Lower lobe of right lung (tissue), 2 donors: Measurements from ENCODE around the gene UROC1. TPM values are rescaled to one million over a fixed set of nuclear protein-coding genes. Genes with fewer than 3 reads are reported as not detected.

Experiments used
- ATAC-seq, 2 donors: fragments of 200-7000 bp; cut with Tn5 transposase; one replicate each; pipeline ENCODE4 v1.9.1; 2020 to 2022; ENCODE audit warnings: mild to moderate bottlenecking in 2 of 2, moderate library complexity in 2 of 2
- DNase-seq: peaks from one replicate; pipeline ENCODE4 v3.0.0-alpha.2; 2020
- H3K27ac ChIP-seq: fragments of 200-600 bp; one replicate; pipeline ENCODE4 v1.8.0; 2022
- H3K27me3 ChIP-seq: fragments of 200-600 bp; one replicate; pipeline ENCODE4 v1.8.0; 2022; ENCODE audit warnings: low read depth
- H3K36me3 ChIP-seq: fragments of 200-600 bp; one replicate; pipeline ENCODE4 v1.8.0; 2022; ENCODE audit warnings: mild to moderate bottlenecking
- H3K4me1 ChIP-seq: fragments of 200-600 bp; one replicate; pipeline ENCODE4 v1.8.0; 2022
- H3K4me3 ChIP-seq: fragments of 200-600 bp; one replicate; pipeline ENCODE4 v1.8.0; 2022; ENCODE audit warnings: mild to moderate bottlenecking
- H3K9me3 ChIP-seq: fragments of 200-600 bp; one replicate; pipeline ENCODE4 v1.8.0; 2022
- intact Hi-C: fragments of 100-400 bp; cut with DNase I; formaldehyde crosslinking; loops from one replicate; pipeline ENCODE4 v1.11.0; 2022
- total RNA-seq: library from RNA; stranded (reverse); fragmentation: NEBNext Ultra II Directional; extraction: Animal tissue kit (Norgen Biotek cat#: 25700); gene quantifications from one replicate; pipeline ENCODE4 v1.2.1, GENCODE V29; 2021
- TF ChIP-seq, protein P1 (sequence below): fragments of 200-600 bp; IDR thresholded peaks from one replicate; pipeline ENCODE4 v1.8.0; 2022; ENCODE audit warnings: antibody characterized with exemption, mild to moderate bottlenecking
- donor health status: DM: no; HTN: yes; CAD: no; lungs with severe emphysema.

The UROC1 gene
- total RNA-seq, 1 donor from 2014 or later: not detected

DNA sequence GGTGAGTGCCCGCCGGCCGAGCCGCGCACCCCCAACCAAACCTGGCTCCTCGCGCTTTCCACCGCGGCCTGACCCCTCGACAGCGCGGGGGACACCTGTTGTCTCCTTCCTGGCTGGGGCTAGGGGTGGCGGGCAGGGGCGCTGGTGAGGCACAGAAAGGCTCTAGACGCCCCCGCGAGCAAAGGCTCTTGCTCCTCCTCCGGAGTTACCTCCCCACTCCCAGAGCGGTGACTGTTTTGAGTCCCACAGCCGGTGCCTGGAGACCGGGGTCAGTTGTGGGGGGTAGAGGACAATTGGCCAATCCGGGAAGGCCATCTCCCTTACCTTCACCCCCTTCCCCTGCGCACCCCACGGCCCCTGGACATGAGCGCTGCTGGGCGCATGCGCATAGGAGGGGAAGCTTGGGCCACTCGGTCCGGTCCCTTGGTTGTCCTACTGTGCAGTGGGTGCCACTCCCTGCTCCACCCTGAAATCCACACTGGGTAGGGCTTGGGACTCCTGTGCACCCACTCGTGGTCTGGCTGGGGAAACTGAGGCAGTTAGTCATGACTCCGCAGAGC, 6.9 kb upstream of the UROC1 start:
- TF ChIP-seq, protein P1, sequence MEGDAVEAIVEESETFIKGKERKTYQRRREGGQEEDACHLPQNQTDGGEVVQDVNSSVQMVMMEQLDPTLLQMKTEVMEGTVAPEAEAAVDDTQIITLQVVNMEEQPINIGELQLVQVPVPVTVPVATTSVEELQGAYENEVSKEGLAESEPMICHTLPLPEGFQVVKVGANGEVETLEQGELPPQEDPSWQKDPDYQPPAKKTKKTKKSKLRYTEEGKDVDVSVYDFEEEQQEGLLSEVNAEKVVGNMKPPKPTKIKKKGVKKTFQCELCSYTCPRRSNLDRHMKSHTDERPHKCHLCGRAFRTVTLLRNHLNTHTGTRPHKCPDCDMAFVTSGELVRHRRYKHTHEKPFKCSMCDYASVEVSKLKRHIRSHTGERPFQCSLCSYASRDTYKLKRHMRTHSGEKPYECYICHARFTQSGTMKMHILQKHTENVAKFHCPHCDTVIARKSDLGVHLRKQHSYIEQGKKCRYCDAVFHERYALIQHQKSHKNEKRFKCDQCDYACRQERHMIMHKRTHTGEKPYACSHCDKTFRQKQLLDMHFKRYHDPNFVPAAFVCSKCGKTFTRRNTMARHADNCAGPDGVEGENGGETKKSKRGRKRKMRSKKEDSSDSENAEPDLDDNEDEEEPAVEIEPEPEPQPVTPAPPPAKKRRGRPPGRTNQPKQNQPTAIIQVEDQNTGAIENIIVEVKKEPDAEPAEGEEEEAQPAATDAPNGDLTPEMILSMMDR: no peak
- Histone ChIP-seq H3K36me3 (no peaks in the 10 kb centered on the region), H3K9me3 (no peaks in the 10 kb centered on the region), H3K27me3 (peaks cover 19% of the 10 kb centered on the region), H3K4me1 (peaks cover 9% of the 10 kb centered on the region), H3K4me3 (peak overlapping the region; percentile 54), H3K27ac (peak overlapping the region; percentile 56)
- peak; percentile 4 to 9 for ATAC-seq
- intact Hi-C loops: no loop called here
- peak; percentile 62 for DNase-seq

DNA sequence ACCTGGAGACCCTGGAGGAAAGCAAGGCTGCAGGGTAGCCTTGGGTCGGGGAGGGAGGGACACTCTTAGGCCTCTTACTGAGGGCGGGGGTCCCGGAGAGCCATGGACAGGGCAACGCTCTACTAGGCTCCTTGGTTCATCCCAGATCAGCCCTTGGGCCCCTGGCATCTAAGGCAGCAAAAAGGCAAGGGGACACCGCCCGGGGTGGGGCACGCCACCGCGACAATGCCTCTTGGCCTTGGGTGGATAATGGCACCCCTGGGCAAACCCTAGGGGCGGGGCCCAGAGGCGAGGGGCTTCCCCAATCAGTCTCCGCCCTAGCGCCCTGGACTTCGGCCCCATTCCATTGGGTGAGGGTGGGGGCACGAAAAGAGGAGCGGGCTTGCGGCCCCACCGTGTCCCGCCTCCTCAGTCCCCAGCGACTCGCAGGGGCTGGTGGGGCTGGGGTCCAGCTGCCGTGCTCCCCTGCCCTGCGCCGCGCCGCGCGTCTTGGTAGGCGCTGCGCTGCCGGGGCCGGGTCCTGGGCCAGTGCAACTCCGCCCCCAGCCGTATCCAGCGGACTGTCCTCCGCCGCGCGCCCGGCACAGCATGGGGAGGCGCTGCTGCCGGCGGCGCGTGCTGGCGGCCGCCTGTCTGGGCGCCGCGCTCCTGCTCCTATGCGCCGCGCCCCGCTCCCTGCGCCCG, 6.3 kb upstream of the UROC1 start, which contains the start of gene CHST13:
TSS of gene CHST13 (plus strand) at position 411 of the 684 bp plus-strand sequence. CDS start at position 589, 178 bp downstream.
- Histone ChIP-seq H3K27me3 (peaks cover 19% of the 10 kb centered on the region), H3K27ac (peak within 1 kb of the TSS; percentile 56), H3K4me1 (peaks cover 9% of the 10 kb centered on the region), H3K4me3 (peak within 1 kb of the TSS; percentile 54), H3K36me3 (no peaks in the 10 kb centered on the region), H3K9me3 (no peaks in the 10 kb centered on the region)
- peak; percentile 77 to 81 for ATAC-seq
- TF ChIP-seq, protein P1: no peak
- DNase-seq: peak; percentile 73
- intact Hi-C loops: no loop called here

DNA sequence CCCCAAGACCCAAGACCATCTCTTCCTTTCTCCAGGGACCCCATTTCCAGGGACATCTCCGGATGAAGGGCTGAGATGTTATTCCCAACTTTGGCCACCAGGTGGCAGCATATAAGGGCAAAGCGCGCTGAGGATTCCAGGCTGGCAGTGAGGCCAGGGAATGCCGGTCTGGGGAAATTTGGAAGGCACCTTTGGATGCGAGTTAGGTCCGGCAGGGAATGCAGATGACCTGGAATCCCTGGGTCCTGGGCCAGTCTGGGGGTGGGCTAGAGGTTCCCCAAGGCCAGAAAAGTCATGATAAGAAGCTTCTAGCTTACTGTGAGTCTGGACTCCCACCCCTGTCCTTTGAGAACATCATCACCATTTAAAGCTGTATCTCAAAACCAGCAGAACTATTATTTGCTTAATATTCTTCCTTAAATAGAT, 4.8 kb upstream of the UROC1 start:
- no peak overlapping the region for H3K27ac ChIP-seq
- no peak overlapping the region for H3K4me3 ChIP-seq
- H3K36me3 ChIP-seq: no peaks in the 10 kb centered on the region
- ATAC-seq (peak; percentile 34 to 62), DNase-seq (peak; percentile 64)
- H3K4me1 ChIP-seq: peaks cover 9% of the 10 kb centered on the region
- peaks cover 19% of the 10 kb centered on the region for H3K27me3 ChIP-seq
- no peaks in the 10 kb centered on the region for H3K9me3 ChIP-seq
- intact Hi-C loops: no loop called here
- TF ChIP-seq, protein P1: peak; percentile 90

DNA sequence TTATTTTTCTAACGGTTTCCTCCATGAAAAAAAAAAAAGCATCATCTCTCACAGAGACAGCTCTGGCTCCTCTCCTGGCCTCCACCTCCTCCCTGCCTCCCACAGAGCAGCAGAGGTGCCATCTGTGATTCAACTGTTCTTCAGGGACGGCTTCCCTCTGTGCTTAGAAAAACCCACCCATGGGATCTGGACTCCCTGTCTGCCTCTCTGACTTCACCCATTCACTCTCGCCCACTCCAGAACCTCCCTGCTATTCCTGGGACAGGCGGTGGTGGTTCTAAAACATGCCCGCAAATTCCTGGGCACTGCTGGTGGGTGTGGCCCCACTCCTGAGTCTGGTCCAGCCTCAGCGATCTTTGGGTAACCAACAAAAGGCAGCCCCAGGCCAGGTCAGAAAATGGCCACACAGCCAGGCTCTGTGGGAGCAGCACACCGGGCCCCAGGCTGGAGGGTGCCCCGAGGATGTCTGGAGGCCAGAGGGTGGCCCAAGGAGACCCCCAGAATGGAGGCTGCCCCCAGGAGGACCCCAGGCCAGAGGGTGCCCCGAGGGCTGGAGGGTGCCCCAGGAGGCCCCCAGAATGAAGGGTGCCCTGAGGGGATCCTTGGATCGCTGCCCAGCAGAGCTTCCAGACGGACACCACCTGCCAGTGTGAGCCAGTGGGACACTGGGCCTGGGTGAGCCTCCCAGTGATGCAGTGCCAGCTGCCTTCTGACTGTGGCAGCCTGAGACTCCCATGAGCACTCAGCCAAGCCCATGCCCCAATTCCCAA, 3.7 kb upstream of the UROC1 start:
- peak; percentile 41 for DNase-seq
- Histone ChIP-seq H3K27ac (no peak overlapping the region), H3K36me3 (no peaks in the 10 kb centered on the region), H3K4me3 (no peak overlapping the region), H3K9me3 (no peaks in the 10 kb centered on the region), H3K4me1 (peaks cover 9% of the 10 kb centered on the region), H3K27me3 (peaks cover 23% of the 10 kb centered on the region)
- intact Hi-C loops: no loop called here
- TF ChIP-seq, protein P1: no peak
- no peak for ATAC-seq

DNA sequence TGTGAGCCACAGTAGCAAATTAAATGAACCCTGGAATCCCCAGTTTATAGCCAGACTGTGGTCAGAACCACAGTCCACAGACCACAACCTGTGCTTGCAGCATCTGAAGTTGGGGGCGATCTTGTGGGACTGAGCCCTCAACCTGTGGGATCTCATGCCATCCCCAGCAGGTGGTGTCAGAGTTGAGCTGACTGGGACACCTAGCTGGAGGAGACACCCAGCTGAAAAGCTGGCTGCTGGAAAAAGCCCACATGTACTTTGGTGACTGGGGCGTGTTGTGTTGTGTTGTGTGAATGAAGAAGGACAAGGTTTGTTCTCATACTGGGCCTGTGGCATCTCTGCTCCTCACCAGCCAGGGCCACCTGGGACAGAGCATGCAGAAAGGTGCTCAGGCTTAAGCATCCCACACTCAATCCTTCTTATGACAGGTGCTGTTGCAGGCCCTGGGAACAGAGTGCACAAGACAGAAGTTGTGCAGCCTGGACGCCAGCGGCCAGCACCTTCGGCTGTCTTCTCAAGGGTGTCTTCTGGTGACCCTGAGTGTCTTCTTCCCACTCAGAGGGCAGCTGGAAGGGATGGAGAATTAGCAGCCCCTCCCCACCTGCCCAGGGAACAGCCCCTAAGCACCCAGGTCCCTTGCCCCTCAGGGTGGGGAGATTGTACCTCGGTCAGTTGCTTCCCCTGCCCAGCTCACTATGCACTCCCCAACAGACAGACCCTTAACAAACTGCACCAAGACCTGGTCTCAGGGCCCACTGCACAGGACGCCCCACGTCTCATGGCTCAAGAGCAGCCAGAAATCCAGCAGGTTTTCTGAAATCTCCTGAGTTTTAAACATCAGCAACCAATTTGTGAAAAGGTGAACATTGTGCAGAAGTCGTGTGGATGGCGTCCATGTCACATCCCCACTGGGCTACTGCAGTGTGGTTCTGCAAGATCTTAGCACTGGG, 2.2 kb upstream of the UROC1 start:
- peak; percentile 32 for DNase-seq
- no peak overlapping the region for H3K4me3 ChIP-seq
- H3K27ac ChIP-seq: no peak overlapping the region
- peaks cover 6% of the 10 kb centered on the region for H3K4me1 ChIP-seq
- H3K9me3 ChIP-seq: no peaks in the 10 kb centered on the region
- H3K27me3 ChIP-seq: peaks cover 18% of the 10 kb centered on the region
- no peaks in the 10 kb centered on the region for H3K36me3 ChIP-seq
- intact Hi-C loops: no loop called here
- TF ChIP-seq, protein P1: no peak
- ATAC-seq: no peak
